H1 (cell line): ENCODE measurements around the gene IER3IP1. TPM values are rescaled to one million over a fixed set of nuclear protein-coding genes. Genes with fewer than 3 reads are reported as not detected.

Source experiments
- GABPA ChIP-seq: IDR thresholded peaks from 2 replicates; pipeline ENCODE4 v1.6.1; 2011; ENCODE audit warnings: mild to moderate bottlenecking, low read length, moderate library complexity, borderline replicate concordance; ENCODE audit not compliant: insufficient read depth
- YY1 ChIP-seq: IDR thresholded peaks from 2 replicates; pipeline ENCODE4 v1.6.1; 2011; ENCODE audit warnings: low read depth, mild to moderate bottlenecking, low read length
- polyA plus RNA-seq, 7 experiments: library from polyadenylated mRNA; depleted of rRNA in 3 of 7; stranded (reverse) in 5 of 7; unstranded in 2 of 7; fragments of >200 nt in 5 of 7; fragments of 200-250 nt in 2 of 7; gene quantifications; 1 replicate in 5 of 7; 2 replicates in 1 of 7; 4 replicates in 1 of 7; pipeline versions ENCODE4 v1.2.1 to v1.2.3, GENCODE V29; 2011 to 2013; ENCODE audit warnings: missing spikeins in 2 of 7, mixed read lengths in 2 of 7
- total RNA-seq: library from RNA; stranded (reverse); fragmentation: NEBNext Ultra II Directional; extraction: Animal tissue kit (Norgen Biotek cat#: 25700); gene quantifications from 2 replicates; pipeline ENCODE4 v1.2.1, GENCODE V29; 2021

IER3IP1 gene
- total and polyA plus RNA-seq, 2 of the 8 experiments (the other 6 are each of a cell fraction or from before 2014, with no cell fraction given): 6.0 to 8.5 TPM

GRCh38 chr18:47179520-47179919 lies 3.4 kb upstream of the IER3IP1 start (continued):
- TF ChIP-seq GABPA (no peak), YY1 (no peak)
- TF ChIP-seq, all 59 proteins: peak for 0
